ENCODE data around the gene PNMA6F.

The PNMA6F gene

DNA sequence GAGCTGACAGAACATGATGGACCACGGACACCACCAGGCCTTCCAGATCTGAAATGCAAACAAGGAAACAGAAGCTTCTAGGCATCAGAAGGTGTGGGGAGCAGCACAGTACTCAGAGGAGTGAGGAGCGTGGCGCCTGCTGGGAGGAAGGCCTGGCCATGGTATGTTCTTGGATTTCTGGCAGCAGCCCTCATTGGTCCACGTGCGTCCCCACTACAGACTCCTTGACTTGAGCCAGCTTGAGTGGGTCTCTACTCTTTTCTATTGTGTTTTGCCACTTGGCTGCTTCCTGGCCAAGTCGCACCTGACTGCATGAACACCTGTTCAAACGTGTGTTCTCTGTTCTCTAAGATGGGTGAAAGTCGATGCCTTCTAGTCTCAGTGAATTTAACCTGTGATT is 30.4 kb upstream of the PNMA6F start:
- Histone ChIP-seq H3K79me2 (ENCODE audit: control insufficient read depth, insufficient read depth, low read length, unreplicated experiment) (no peaks in the 10 kb centered on the region), H2AFZ (ENCODE audit: low read length, unreplicated experiment) (no peak overlapping the region), H3K27ac (ENCODE audit: low read depth, low read length) (no peak overlapping the region), H3K36me3 (ENCODE audit: insufficient read depth, low read length) (no peaks in the 10 kb centered on the region), H3K4me3 (ENCODE audit: low read depth, low read length) (no peak overlapping the region), H3K4me1 (ENCODE audit: control insufficient read depth, insufficient read depth, low read length, unreplicated experiment) (no peaks in the 10 kb centered on the region), H3K27me3 (ENCODE audit: insufficient read depth, low read length) (no peaks in the 10 kb centered on the region)

DNA sequence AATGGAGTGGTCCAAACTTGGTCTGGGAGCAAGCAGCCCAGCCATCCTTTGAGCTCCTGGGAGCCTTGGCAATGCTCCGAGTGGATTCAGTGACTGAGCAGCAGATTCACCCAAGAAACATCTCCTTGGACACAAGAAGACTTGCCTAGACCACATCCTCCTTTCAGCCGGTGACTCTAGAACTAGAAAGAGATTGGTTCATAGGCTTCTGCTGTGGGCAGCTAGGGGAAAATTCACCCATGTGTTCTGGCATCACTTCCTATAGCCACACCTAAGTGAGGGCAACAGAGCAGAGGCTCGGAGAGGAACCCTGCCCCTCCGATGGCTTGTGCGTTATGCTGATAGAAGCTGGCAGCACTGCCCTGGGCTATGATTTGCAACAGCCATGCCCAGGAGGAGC is 28.4 kb upstream of the PNMA6F start:
- no peak overlapping the region for H2AFZ ChIP-seq (ENCODE audit: low read length, unreplicated experiment)
- no peaks in the 10 kb centered on the region for H3K4me1 ChIP-seq (ENCODE audit: control insufficient read depth, insufficient read depth, low read length, unreplicated experiment)
- H3K79me2 ChIP-seq (ENCODE audit: control insufficient read depth, insufficient read depth, low read length, unreplicated experiment): no peaks in the 10 kb centered on the region
- H3K4me3 ChIP-seq (ENCODE audit: low read depth, low read length): no peak overlapping the region
- H3K27ac ChIP-seq (ENCODE audit: low read depth, low read length): no peak overlapping the region
- no peaks in the 10 kb centered on the region for H3K27me3 ChIP-seq (ENCODE audit: insufficient read depth, low read length)
- H3K36me3 ChIP-seq (ENCODE audit: insufficient read depth, low read length): peaks cover 3% of the 10 kb centered on the region; the same call in 1 of the 2 replicates

DNA sequence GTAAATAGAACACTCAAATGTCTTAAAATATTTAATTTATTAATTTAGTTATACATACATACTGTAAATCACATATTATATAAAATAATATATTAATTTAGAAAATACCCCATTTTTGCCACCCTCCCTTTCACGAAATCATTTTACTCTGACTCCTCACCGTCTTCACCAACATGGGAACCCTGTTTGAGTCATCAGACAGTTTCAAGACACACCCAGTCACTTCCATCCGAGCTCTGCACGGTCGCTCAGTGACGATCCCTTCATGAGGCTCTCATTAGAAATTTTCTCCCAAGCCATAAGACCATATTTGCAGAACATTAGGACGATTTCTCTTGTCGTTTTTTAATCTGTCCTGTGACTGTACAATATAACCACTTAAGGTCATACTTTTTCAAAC is 26.9 kb upstream of the PNMA6F start:
- no peaks in the 10 kb centered on the region for H3K27me3 ChIP-seq (ENCODE audit: insufficient read depth, low read length)
- H3K27ac ChIP-seq (ENCODE audit: low read depth, low read length): no peak overlapping the region
- H3K36me3 ChIP-seq (ENCODE audit: insufficient read depth, low read length): peaks cover 3% of the 10 kb centered on the region; the same call in 1 of the 2 replicates
- no peak overlapping the region for H3K4me3 ChIP-seq (ENCODE audit: low read depth, low read length)
- H3K79me2 ChIP-seq (ENCODE audit: control insufficient read depth, insufficient read depth, low read length, unreplicated experiment): no peaks in the 10 kb centered on the region
- H2AFZ ChIP-seq (ENCODE audit: low read length, unreplicated experiment): no peak overlapping the region
- H3K4me1 ChIP-seq (ENCODE audit: control insufficient read depth, insufficient read depth, low read length, unreplicated experiment): no peaks in the 10 kb centered on the region

DNA sequence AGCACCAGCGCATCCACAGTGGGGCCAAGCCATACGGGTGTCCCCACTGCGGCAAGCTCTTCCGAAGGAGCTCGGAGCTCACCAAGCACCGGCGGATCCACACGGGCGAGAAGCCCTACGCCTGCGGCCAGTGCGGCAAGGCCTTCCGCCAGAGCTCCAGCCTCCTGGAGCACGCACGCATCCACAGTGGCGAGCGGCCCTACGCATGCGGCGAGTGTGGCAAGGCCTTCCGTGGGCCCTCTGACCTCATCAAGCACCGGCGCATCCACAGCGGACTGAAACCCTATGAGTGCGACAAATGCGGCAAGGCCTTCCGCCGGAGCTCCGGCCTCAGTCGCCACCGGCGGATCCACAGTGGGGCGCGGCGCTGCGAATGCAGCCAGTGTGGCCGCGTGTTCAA is 26.0 kb upstream of the PNMA6F start:
- Histone ChIP-seq H3K79me2 (ENCODE audit: control insufficient read depth, insufficient read depth, low read length, unreplicated experiment) (peaks cover 3% of the 10 kb centered on the region), H3K36me3 (ENCODE audit: insufficient read depth, low read length) (peaks cover 3% of the 10 kb centered on the region; the same call in 1 of the 2 replicates), H3K4me1 (ENCODE audit: control insufficient read depth, insufficient read depth, low read length, unreplicated experiment) (no peaks in the 10 kb centered on the region), H3K27me3 (ENCODE audit: insufficient read depth, low read length) (no peaks in the 10 kb centered on the region), H3K4me3 (ENCODE audit: low read depth, low read length) (no peak overlapping the region), H2AFZ (ENCODE audit: low read length, unreplicated experiment) (no peak overlapping the region), H3K27ac (ENCODE audit: low read depth, low read length) (no peak overlapping the region)

DNA sequence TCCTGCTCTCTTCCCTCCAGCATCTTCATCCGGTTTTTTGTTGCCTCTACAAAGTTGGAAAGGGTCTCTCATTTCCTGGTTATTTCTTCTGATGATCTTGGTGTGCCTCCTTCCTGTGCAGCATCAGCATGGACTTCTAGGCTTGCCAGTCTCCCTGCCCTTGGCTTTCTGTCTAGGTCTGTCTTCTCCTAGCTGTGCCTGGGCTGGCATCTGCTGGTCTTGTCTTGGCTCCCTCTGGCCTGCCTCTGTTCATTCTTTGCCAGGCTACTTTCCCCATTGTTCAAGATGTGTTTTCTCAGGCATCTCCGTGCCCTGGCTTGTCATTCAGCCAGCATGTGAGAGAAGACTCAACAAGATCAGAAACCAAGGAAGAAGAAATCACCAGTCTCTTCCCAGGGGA is 22.1 kb upstream of the PNMA6F start:
- Histone ChIP-seq H3K4me1 (ENCODE audit: control insufficient read depth, insufficient read depth, low read length, unreplicated experiment) (peaks cover 4% of the 10 kb centered on the region), H3K79me2 (ENCODE audit: control insufficient read depth, insufficient read depth, low read length, unreplicated experiment) (peaks cover 9% of the 10 kb centered on the region), H3K27ac (ENCODE audit: low read depth, low read length) (no peak overlapping the region), H3K36me3 (ENCODE audit: insufficient read depth, low read length) (peaks cover 3% of the 10 kb centered on the region; the same call in 1 of the 2 replicates), H3K4me3 (ENCODE audit: low read depth, low read length) (no peak overlapping the region), H2AFZ (ENCODE audit: low read length, unreplicated experiment) (no peak overlapping the region), H3K27me3 (ENCODE audit: insufficient read depth, low read length) (no peaks in the 10 kb centered on the region)

DNA sequence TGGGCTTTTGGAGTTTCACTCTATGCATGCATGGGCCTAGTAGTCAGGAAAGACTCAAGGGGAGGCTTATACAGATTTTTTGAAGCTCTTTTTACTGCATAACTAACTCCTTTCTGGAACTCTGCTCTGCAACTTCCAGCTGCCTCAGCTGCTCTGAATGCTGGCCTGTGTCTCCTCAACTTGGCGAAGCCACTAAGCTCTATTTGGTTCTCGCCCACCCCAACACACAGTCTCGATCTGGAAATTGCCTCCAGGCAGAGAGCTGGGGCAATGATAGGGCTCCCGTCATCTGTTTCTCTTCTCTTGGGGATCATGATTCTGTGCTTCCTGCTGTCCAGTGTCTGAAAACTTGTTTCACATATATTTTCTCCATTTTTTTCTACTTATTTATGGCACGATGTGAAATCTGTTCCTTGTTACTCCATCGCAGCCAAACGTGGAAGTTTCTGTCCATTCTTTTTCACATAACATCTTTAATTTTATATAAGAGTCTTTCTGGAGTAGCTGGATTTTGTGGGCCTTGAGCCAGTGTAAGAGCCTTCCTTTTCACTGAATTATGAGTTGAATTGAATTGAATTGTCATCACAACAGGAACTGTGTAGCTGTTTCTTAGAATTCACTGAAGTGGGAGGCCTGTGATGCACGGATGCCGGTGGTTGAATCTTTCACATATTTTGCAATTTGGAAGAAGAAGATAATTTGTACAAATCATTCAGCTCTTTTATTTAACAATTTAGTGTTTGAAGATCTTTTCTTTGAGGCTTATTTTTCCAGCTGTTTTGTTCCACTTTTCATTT is 21.4 kb upstream of the PNMA6F start:
- Histone ChIP-seq H3K79me2 (ENCODE audit: control insufficient read depth, insufficient read depth, low read length, unreplicated experiment) (peaks cover 14% of the 10 kb centered on the region), H3K36me3 (ENCODE audit: insufficient read depth, low read length) (peaks cover 3% of the 10 kb centered on the region; the same call in 1 of the 2 replicates), H3K27ac (ENCODE audit: low read depth, low read length) (no peak overlapping the region)

DNA sequence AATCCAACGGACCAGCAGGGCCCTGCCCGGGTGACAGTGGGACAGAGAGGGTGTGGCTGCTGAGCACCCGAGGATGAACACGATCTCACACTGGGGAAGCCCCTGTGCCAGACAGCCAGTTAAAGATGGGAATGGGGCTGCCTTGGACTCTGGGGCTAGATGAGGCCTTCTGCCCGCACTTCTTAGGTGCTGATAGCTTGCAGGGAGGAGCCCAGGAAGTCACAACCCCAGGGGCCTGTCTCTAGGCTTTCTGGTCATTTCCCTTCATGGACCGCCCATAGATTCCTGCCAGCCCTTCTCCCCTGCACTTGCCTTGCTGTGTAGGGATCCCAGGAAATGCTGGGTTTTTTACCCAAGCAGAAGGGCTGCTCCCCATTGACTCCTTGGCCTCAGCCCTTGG is 18.5 kb upstream of the PNMA6F start:
- no peak overlapping the region for H3K4me3 ChIP-seq (ENCODE audit: low read depth, low read length)
- no peak overlapping the region for H3K27ac ChIP-seq (ENCODE audit: low read depth, low read length)
- H2AFZ ChIP-seq (ENCODE audit: low read length, unreplicated experiment): no peak overlapping the region
- H3K27me3 ChIP-seq (ENCODE audit: insufficient read depth, low read length): no peaks in the 10 kb centered on the region
- peaks cover 4% of the 10 kb centered on the region for H3K4me1 ChIP-seq (ENCODE audit: control insufficient read depth, insufficient read depth, low read length, unreplicated experiment)
- H3K79me2 ChIP-seq (ENCODE audit: control insufficient read depth, insufficient read depth, low read length, unreplicated experiment): peaks cover 25% of the 10 kb centered on the region
- peaks cover 2% of the 10 kb centered on the region; the same call in 1 of the 2 replicates for H3K36me3 ChIP-seq (ENCODE audit: insufficient read depth, low read length)

More for the DNA sequence above, 21.4 kb upstream of the PNMA6F start:
- peaks cover 4% of the 10 kb centered on the region for H3K4me1 ChIP-seq (ENCODE audit: control insufficient read depth, insufficient read depth, low read length, unreplicated experiment)
- no peaks in the 10 kb centered on the region for H3K27me3 ChIP-seq (ENCODE audit: insufficient read depth, low read length)
- H3K4me3 ChIP-seq (ENCODE audit: low read depth, low read length): no peak overlapping the region
- no peak overlapping the region for H2AFZ ChIP-seq (ENCODE audit: low read length, unreplicated experiment)

DNA sequence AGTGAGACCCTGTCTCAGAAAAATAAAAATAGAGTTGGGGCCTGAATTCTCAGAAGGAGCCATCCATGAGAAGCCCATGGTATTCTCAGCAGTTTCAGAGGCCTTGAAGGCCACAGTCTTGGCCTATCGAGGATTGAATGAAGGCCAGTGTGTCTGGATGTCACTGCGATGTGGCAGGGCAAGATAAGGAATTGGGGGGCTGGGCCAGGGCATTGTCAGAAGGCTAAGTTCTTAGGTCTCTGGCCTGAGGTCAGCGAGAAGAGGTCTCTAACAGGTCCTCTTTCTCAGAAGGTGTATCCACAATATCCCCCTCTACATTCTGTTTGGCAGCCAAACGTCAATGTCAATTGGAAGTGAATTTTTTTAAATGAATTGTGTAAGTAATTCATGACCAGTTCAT is 18.1 kb upstream of the PNMA6F start:
- no peaks in the 10 kb centered on the region for H3K27me3 ChIP-seq (ENCODE audit: insufficient read depth, low read length)
- peaks cover 27% of the 10 kb centered on the region for H3K79me2 ChIP-seq (ENCODE audit: control insufficient read depth, insufficient read depth, low read length, unreplicated experiment)
- no peak overlapping the region for H3K4me3 ChIP-seq (ENCODE audit: low read depth, low read length)
- H3K36me3 ChIP-seq (ENCODE audit: insufficient read depth, low read length): no peaks in the 10 kb centered on the region
- H3K27ac ChIP-seq (ENCODE audit: low read depth, low read length): no peak overlapping the region
- H3K4me1 ChIP-seq (ENCODE audit: control insufficient read depth, insufficient read depth, low read length, unreplicated experiment): peaks cover 4% of the 10 kb centered on the region
- H2AFZ ChIP-seq (ENCODE audit: low read length, unreplicated experiment): no peak overlapping the region

DNA sequence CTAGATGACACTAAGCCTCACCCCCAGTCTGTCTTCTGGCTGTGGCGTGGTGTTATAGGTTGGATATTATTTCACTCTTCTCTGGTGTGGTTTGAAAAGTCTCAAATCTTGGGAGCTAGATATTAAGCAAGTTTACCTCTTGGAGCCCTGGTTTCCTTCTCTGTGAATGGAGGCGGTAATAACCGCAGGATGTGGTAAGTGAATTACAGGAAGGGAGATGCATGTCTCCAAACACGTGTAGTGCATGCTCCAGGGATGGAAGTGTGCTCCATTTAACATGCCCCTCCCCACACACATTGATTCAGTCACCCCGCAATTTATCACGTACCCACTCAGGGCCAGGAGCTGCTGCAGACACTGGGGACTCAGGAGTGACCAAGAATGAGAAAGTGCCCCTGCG is 17.3 kb upstream of the PNMA6F start:
- Histone ChIP-seq H2AFZ (ENCODE audit: low read length, unreplicated experiment) (no peak overlapping the region), H3K36me3 (ENCODE audit: insufficient read depth, low read length) (no peaks in the 10 kb centered on the region), H3K79me2 (ENCODE audit: control insufficient read depth, insufficient read depth, low read length, unreplicated experiment) (peaks cover 29% of the 10 kb centered on the region), H3K27me3 (ENCODE audit: insufficient read depth, low read length) (no peaks in the 10 kb centered on the region), H3K27ac (ENCODE audit: low read depth, low read length) (no peak overlapping the region), H3K4me1 (ENCODE audit: control insufficient read depth, insufficient read depth, low read length, unreplicated experiment) (peaks cover 4% of the 10 kb centered on the region), H3K4me3 (ENCODE audit: low read depth, low read length) (no peak overlapping the region)

DNA sequence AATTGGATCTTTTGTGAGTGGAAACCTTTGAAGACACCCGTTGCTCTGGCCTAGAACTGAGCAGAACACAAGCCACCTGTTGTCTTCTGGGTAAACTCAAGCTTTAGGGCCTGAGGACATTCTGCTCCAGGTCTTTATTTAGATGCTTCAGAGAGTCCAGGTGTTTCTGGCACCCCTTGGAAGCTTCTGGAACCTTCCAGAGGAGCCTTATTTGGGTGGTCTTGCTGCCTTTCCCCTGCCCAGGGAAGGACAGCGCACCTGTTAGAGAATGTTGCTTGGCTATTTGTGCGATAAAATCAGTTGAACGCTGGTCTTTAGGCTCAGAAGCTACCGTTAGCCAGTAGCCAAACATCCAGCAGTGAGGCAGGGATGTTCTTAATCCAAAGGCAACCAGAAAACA is 15.4 kb upstream of the PNMA6F start:
- H3K4me3 ChIP-seq (ENCODE audit: low read depth, low read length): no peak overlapping the region
- H3K79me2 ChIP-seq (ENCODE audit: control insufficient read depth, insufficient read depth, low read length, unreplicated experiment): peaks cover 25% of the 10 kb centered on the region
- no peaks in the 10 kb centered on the region for H3K27me3 ChIP-seq (ENCODE audit: insufficient read depth, low read length)
- H3K27ac ChIP-seq (ENCODE audit: low read depth, low read length): no peak overlapping the region
- H3K36me3 ChIP-seq (ENCODE audit: insufficient read depth, low read length): no peaks in the 10 kb centered on the region
- H2AFZ ChIP-seq (ENCODE audit: low read length, unreplicated experiment): no peak overlapping the region
- peaks cover 9% of the 10 kb centered on the region for H3K4me1 ChIP-seq (ENCODE audit: control insufficient read depth, insufficient read depth, low read length, unreplicated experiment)
